K562 (cell line): ENCODE results near the gene BRD3OS. TPM values are rescaled to one million over a fixed set of nuclear protein-coding genes. Genes with fewer than 3 reads are reported as not detected.

Experiments
- ATAC-seq: fragments of 200-7000 bp; cut with Tn5 transposase; 3 replicates; pipeline ENCODE4 v1.9.1; 2020; ENCODE audit warnings: moderate library complexity
- BruUV-seq: library from RNA; stranded (reverse); fragments of 400-500 nt; replicated peaks from 2 replicates; lab custom pipeline; 2021; lab: Mats Ljungman, UMichigan
- CTCF ChIA-PET: fragments of 300-600 bp; formaldehyde crosslinking; extraction: SDS; loops from one replicate; lab custom pipeline; 2021; ENCODE audit warnings: low intra/inter-chr PET ratio; lab: Yijun Ruan, JAX
- POLR2A ChIA-PET: fragments of 300-600, 350-650 bp; sonication (Branson Sonifier 250); formaldehyde crosslinking; extraction: SDS; loops from one replicate; lab custom pipeline; 2021; ENCODE audit warnings: antibody characterized with exemption, inconsistent platforms; lab: Yijun Ruan, JAX
- DNase-seq, 4 experiments: peaks; one replicate each; pipeline versions ENCODE4 v3.0.0 to v3.0.0-alpha.2; 2011 to 2018; ENCODE audit warnings: low spot score in 3 of 4, mixed read lengths in 3 of 4; ENCODE audit errors: extremely low read depth in 1 of 4
- FAIRE-seq: peaks from 2 replicates; lab custom pipeline; 2011; peaks lifted over from hg19 to GRCh38; lab: Jason Lieb, UNC
- H2AFZ ChIP-seq: 2 replicates; pipeline ENCODE4 v1.6.0; 2011; ENCODE audit warnings: low read depth, low read length, control low read depth, inconsistent platforms
- H3K27ac ChIP-seq: fragments of 200-600 bp; 3 replicates; pipeline ENCODE4 v1.8.0; 2011; ENCODE audit warnings: low read depth, mild to moderate bottlenecking, control low read depth, inconsistent platforms, low read length, moderate library complexity, mixed read lengths; ENCODE audit errors: extremely low read depth
- H3K27me3 ChIP-seq, 2 experiments: fragments of 300-600 bp in 1 of 2; 2 replicates in 1 of 2; 3 replicates in 1 of 2; pipeline versions ENCODE4 v1.6.0 to v1.8.0; 2011; ENCODE audit warnings: inconsistent platforms in 2 of 2, low read length in 2 of 2, mild to moderate bottlenecking in 1 of 2, mixed read lengths in 1 of 2, moderate library complexity in 1 of 2; ENCODE audit not compliant: control insufficient read depth in 2 of 2, insufficient read depth in 2 of 2
- H3K36me3 ChIP-seq: fragments of 300-600 bp; 3 replicates; pipeline ENCODE4 v1.8.0; 2011; ENCODE audit warnings: mild to moderate bottlenecking, low read length, inconsistent platforms; ENCODE audit not compliant: control insufficient read depth, insufficient read depth
- H3K4me1 ChIP-seq, 2 experiments: fragments of 200-600 bp in 1 of 2; replicated peaks in 1 of 2; 2 replicates in 1 of 2; 3 replicates in 1 of 2; pipeline versions ENCODE4 v1.5.1 to v1.8.0; 2011; ENCODE audit warnings: inconsistent platforms in 2 of 2, low read length in 2 of 2, mild to moderate bottlenecking in 1 of 2, mixed read lengths in 1 of 2, moderate library complexity in 1 of 2; ENCODE audit not compliant: control insufficient read depth in 2 of 2, insufficient read depth in 2 of 2
- H3K4me2 ChIP-seq: 2 replicates; pipeline ENCODE4 v1.6.1; 2011; ENCODE audit warnings: low read length, control low read depth, inconsistent platforms, mixed read lengths; ENCODE audit not compliant: insufficient read depth
- H3K4me3 ChIP-seq: fragments of 200-600 bp; sonication (generic), shearing (Covaris generic); 2 replicates; pipeline ENCODE4 v1.5.1; 2016; ENCODE audit warnings: control low read depth, inconsistent platforms
- H3K79me2 ChIP-seq: fragments of 200-600 bp; 3 replicates; pipeline ENCODE4 v1.8.0; 2011; ENCODE audit warnings: low read length, inconsistent platforms; ENCODE audit not compliant: control insufficient read depth, insufficient read depth
- H3K9ac ChIP-seq, 2 experiments: 2 replicates each; pipeline versions ENCODE4 v1.6.0 to v1.6.1; 2011; ENCODE audit warnings: low read depth in 2 of 2, low read length in 2 of 2, control low read depth in 1 of 2, inconsistent platforms in 1 of 2, mild to moderate bottlenecking in 1 of 2, mixed read lengths in 1 of 2; ENCODE audit not compliant: insufficient read depth in 1 of 2
- H3K9me1 ChIP-seq: one replicate; pipeline ENCODE4 v1.6.0; 2011; ENCODE audit warnings: inconsistent platforms, mild to moderate bottlenecking, low read length, moderate library complexity; ENCODE audit not compliant: control insufficient read depth, insufficient read depth
- H3K9me3 ChIP-seq: replicated peaks from 2 replicates; pipeline ENCODE4 v1.5.1; 2011; ENCODE audit warnings: low read depth, low read length, inconsistent platforms; ENCODE audit not compliant: control insufficient read depth, insufficient read depth
- H4K20me1 ChIP-seq: replicated peaks from 2 replicates; pipeline ENCODE4 v1.6.1; 2011; ENCODE audit warnings: low read length, inconsistent platforms, mixed read lengths; ENCODE audit not compliant: control insufficient read depth, insufficient read depth
- CXXC5 ChIP-seq: fragments of 250-450 bp; sonication (Bioruptor Pico); IDR thresholded peaks from 2 replicates; pipeline ENCODE4 v1.8.0; 2022; ENCODE audit warnings: inconsistent platforms, mild to moderate bottlenecking, moderate library complexity
- EP400 ChIP-seq: fragments of 450-650 bp; IDR thresholded peaks from 2 replicates; pipeline ENCODE4 v1.6.1; 2017; ENCODE audit warnings: antibody characterized with exemption, mild to moderate bottlenecking, moderate library complexity
- HNRNPUL1 ChIP-seq: fragments of 200-400 bp; formaldehyde crosslinking; IDR thresholded peaks from 2 replicates; pipeline ENCODE4 v1.6.1; 2017; ENCODE audit warnings: low read length
- KDM4B ChIP-seq, 2 experiments: fragments of 450-650 bp in 1 of 2; sonication (generic) in 1 of 2; IDR thresholded peaks; 2 replicates each; pipeline ENCODE4 v1.6.1; 2016 to 2017; ENCODE audit warnings: borderline replicate concordance in 2 of 2, antibody characterized with exemption in 1 of 2, low read depth in 1 of 2, mild to moderate bottlenecking in 1 of 2
- MIER1 ChIP-seq: fragments of 450-650 bp; IDR thresholded peaks from 2 replicates; pipeline ENCODE4 v1.6.1; 2016; ENCODE audit warnings: antibody characterized with exemption, mild to moderate bottlenecking, low read depth
- NR4A1 ChIP-seq, 2 experiments: fragments of 250-450 bp in 1 of 2; fragments of 450-650 bp in 1 of 2; sonication (Bioruptor Pico) in 1 of 2; IDR thresholded peaks; 2 replicates each; pipeline versions ENCODE4 v1.4.0 to v1.6.1; 2016 to 2020; ENCODE audit warnings: mild to moderate bottlenecking in 2 of 2, missing compliant biosample characterization in 1 of 2, missing genetic modification characterization in 1 of 2, moderate library complexity in 1 of 2
- POLR2H ChIP-seq: IDR thresholded peaks from 2 replicates; pipeline ENCODE4 v1.6.1; 2016; ENCODE audit warnings: missing genetic modification characterization, low read depth, mild to moderate bottlenecking, control low read depth, missing compliant biosample characterization, moderate library complexity
- POLR3G ChIP-seq: IDR thresholded peaks from 2 replicates; pipeline ENCODE4 v1.6.1; 2011; ENCODE audit not compliant: insufficient read length, insufficient replicate concordance; ENCODE audit errors: extremely low read depth
- ZNF551 ChIP-seq: fragments of 250-450 bp; sonication (Bioruptor Pico); IDR thresholded peaks from 2 replicates; pipeline ENCODE4 v1.5.0; 2021; ENCODE audit warnings: mild to moderate bottlenecking, moderate library complexity
- ZNF57 ChIP-seq: fragments of 450-650 bp; formaldehyde crosslinking; IDR thresholded peaks from 2 replicates; pipeline ENCODE4 v1.4.0; 2020; ENCODE audit warnings: mild to moderate bottlenecking, moderate library complexity
- ZNF76 ChIP-seq: fragments of 250-450 bp; sonication (Bioruptor Pico); IDR thresholded peaks from 2 replicates; pipeline ENCODE4 v1.4.0; 2020; ENCODE audit warnings: mild to moderate bottlenecking, moderate library complexity, borderline replicate concordance
- WGBS: fragments of 100-300 bp; shearing (Covaris generic); methylation state at CpG from one replicate; pipeline ENCODE4 v1.1.6; 2016; ENCODE audit warnings: low coverage, mixed read lengths; ENCODE audit not compliant: insufficient coverage; ENCODE audit errors: missing lambda C conversion rate; 5-methylcytosine and 5-hydroxymethylcytosine counted together
- in situ Hi-C: fragments of 300-500 bp; cut with MboI; formaldehyde crosslinking; loops from 4 replicates; pipeline ENCODE4 v1.15.0; 2018; ENCODE audit warnings: inconsistent platforms, mixed read lengths
- intact Hi-C: fragments of 100-400 bp; cut with micrococcal nuclease; formaldehyde crosslinking; loops from 2 replicates; pipeline ENCODE4 v1.14.2; 2022
- polyA plus RNA-seq, 8 experiments: library from polyadenylated mRNA; depleted of rRNA in 4 of 8; stranded (reverse) in 5 of 8; unstranded in 3 of 8; fragments of >200 nt; fragmentation: Nextera tagmentation in 2 of 8; fragmentation: Illumina TruSeq in 1 of 8; extraction: Ambion mirVana in 2 of 8; extraction: Trizol in 1 of 8; gene quantifications; 2 replicates each; pipeline versions ENCODE4 v1.2.1 to v1.2.3, GENCODE V29; 2011 to 2014; ENCODE audit warnings: inconsistent platforms in 1 of 8, missing spikeins in 1 of 8
- total RNA-seq, 7 experiments: library from RNA; depleted of rRNA in 6 of 7; stranded (reverse); fragments of >200 nt in 6 of 7; fragmentation: Illumina TruSeq in 2 of 7; extraction: Trizol in 2 of 7; gene quantifications; 2 replicates each; pipeline versions ENCODE4 v1.2.1 to v1.2.3, GENCODE V29; 2011 to 2021; ENCODE audit warnings: low replicate concordance in 1 of 7

Gene BRD3OS
- total and polyA plus RNA-seq, 9 of the 15 experiments (the other 6 are each of a cell fraction or from before 2014, with no cell fraction given) = 1.1 to 8.7 (median 5.9) TPM

DNA sequence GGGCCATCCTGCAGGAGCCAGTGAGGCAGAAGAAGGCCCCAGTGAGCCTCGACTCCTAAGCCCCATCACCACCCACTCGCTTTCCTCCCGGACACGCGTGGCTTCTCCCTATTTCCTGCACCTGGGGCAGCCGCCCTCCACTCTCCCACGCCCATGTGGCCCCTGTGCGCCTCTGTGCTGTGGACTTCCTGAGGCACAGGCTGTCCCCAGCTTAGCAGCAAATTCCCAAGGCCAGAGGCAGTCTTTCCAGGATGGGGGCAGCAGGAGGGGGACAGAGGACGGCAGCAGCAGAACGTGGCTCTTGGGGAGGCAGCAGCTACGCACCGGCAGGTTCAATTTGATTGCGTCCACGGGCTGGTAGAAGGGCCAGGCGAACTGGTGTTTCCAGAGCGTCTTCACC, 27.7 kb downstream of the BRD3OS start (continued):
- TF ChIP-seq POLR2H (tag) (no peak), HNRNPUL1 (no peak)

DNA sequence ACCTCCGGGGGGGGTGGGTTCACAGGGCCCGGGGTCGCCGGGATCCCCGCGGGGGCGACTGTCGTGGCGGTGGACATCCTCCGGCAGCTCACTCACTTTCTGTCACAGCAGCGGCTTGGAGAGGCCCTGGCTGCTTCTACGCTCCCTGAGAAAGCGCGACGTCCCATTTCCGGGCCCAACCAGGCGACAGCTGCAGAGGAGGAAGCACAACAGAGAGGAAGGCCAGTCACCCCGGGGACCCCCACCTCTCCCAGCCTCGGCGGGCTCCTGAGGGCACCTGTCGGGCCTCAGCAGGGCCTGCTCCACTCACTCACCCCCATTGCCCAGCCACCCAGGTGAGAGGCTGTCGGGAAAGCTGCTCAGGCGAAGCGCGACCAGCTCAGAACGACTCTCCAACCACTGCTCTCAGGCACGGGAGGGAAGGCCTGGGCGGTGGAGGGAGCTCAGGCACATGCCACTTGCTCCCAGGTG, 28.2 kb downstream of the BRD3OS start:
- peaks cover 18% of the 10 kb centered on the region for H4K20me1 ChIP-seq
- H3K4me1 ChIP-seq = peaks cover 0 to 58% of the 10 kb centered on the region in 2 experiments; a peak in 2 of 5 replicates
- ChIA-PET POLR2A (no interaction called here), CTCF (no interaction called here)
- H3K79me2 ChIP-seq = peaks cover 22% of the 10 kb centered on the region
- no peak overlapping the region for H3K4me2 ChIP-seq
- in situ Hi-C loops (no loop called here), intact Hi-C loops (no loop called here)
- no peaks in the 10 kb centered on the region for H3K9me1 ChIP-seq
- H2AFZ ChIP-seq = no peak overlapping the region
- FAIRE-seq = no peak
- no peaks in the 10 kb centered on the region for H3K9me3 ChIP-seq
- WGBS = 93% methylated on average over 22 of the region's 28 CpGs
- no peaks in the 10 kb centered on the region for H3K27me3 ChIP-seq
- no TSS peak for BruUV-seq
- H3K9ac ChIP-seq = no peak overlapping the region; a peak in 1 of 4 replicates
- H3K4me3 ChIP-seq = no peak overlapping the region
- ATAC-seq = no peak
- no peak overlapping the region for H3K27ac ChIP-seq
- TF ChIP-seq CXXC5 (no peak), NR4A1 (CRISPR knock-in tag; IDR thresholded peaks at IDR 0.05) (no peak), NR4A1 (tag; IDR thresholded peaks at IDR 0.05) (no peak), EP400 (no peak), ZNF76 (CRISPR knock-in tag) (no peak), MIER1 (no peak), KDM4B (IDR thresholded peaks at IDR 0.05; ENCODE audit: borderline replicate concordance in 2 of 2, low read depth in 1 of 2) (no peak), ZNF57 (CRISPR knock-in tag) (no peak), POLR3G (no peak), ZNF551 (CRISPR knock-in tag) (no peak)
- H3K36me3 ChIP-seq = peaks cover 41% of the 10 kb centered on the region; the same call in 1 of the 3 replicates
- DNase-seq = no peak
